Testis (tissue), 2 donors: Measurements from ENCODE around the gene MANBA.

ENCODE experiments used
- POLR2A ChIP-seq: fragments of 450-650 bp; IDR thresholded peaks from one replicate; pipeline ENCODE4 v1.6.1; 2017; ENCODE audit warnings: antibody characterized with exemption, mild to moderate bottlenecking, moderate library complexity
- TF ChIP-seq, protein P1 (sequence below), 3 experiments: fragments of 450-650 bp in 2 of 3; fragments of 200-600 bp in 1 of 3; sonication (generic) in 1 of 3; IDR thresholded peaks; one replicate each; pipeline ENCODE4 v1.5.1; 2016 to 2019; ENCODE audit warnings: antibody characterized with exemption in 3 of 3, mild to moderate bottlenecking in 2 of 3, moderate library complexity in 1 of 3

GRCh38 chr4:102734116-102734515, 26.7 kb downstream of the MANBA start:
- TF ChIP-seq, protein P1, sequence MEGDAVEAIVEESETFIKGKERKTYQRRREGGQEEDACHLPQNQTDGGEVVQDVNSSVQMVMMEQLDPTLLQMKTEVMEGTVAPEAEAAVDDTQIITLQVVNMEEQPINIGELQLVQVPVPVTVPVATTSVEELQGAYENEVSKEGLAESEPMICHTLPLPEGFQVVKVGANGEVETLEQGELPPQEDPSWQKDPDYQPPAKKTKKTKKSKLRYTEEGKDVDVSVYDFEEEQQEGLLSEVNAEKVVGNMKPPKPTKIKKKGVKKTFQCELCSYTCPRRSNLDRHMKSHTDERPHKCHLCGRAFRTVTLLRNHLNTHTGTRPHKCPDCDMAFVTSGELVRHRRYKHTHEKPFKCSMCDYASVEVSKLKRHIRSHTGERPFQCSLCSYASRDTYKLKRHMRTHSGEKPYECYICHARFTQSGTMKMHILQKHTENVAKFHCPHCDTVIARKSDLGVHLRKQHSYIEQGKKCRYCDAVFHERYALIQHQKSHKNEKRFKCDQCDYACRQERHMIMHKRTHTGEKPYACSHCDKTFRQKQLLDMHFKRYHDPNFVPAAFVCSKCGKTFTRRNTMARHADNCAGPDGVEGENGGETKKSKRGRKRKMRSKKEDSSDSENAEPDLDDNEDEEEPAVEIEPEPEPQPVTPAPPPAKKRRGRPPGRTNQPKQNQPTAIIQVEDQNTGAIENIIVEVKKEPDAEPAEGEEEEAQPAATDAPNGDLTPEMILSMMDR (IDR thresholded peaks at IDR 0.05) = no peak
- no peak for TF ChIP-seq POLR2A
